Measurements from ENCODE around the gene IL19. TPM values are rescaled to one million over a fixed set of nuclear protein-coding genes. Genes with fewer than 3 reads are reported as not detected.

Gene IL19
- total and polyA plus RNA-seq, 9 of the 15 experiments (the other 6 are each of a cell fraction or from before 2014, with no cell fraction given): not detected

DNA sequence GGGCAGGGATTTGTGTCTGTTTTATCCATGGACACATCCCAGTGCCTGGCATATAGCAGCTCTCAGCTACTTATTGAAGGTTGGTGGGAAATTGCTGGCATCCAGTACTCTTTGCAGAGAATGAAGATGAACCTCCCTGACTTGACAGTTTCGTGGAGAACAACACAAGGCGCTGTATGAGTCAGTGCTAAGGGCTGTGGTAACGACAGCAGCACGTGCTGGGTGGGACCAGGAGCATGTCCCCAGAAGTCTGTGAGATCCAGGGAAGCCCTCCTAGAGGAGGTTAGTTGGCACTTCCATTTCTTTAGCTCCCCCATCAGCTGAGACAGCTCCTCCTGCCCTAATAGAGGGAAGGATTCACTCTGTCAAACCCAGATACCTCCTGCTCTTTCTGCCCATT is 25.9 kb upstream of the IL19 start (continued):
- no peak for TF ChIP-seq NFXL1 (CRISPR knock-in tag; IDR thresholded peaks at IDR 0.05)
- TF ChIP-seq EHMT2 (IDR thresholded peaks at IDR 0.05): no peak
- TF ChIP-seq, protein P1, sequence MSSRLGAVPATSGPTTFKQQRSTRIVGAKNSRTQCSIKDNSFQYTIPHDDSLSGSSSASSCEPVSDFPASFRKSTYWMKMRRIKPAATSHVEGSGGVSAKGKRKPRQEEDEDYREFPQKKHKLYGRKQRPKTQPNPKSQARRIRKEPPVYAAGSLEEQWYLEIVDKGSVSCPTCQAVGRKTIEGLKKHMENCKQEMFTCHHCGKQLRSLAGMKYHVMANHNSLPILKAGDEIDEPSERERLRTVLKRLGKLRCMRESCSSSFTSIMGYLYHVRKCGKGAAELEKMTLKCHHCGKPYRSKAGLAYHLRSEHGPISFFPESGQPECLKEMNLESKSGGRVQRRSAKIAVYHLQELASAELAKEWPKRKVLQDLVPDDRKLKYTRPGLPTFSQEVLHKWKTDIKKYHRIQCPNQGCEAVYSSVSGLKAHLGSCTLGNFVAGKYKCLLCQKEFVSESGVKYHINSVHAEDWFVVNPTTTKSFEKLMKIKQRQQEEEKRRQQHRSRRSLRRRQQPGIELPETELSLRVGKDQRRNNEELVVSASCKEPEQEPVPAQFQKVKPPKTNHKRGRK (tag; IDR thresholded peaks at IDR 0.05): no peak
- 0 out of 2 replicates have a peak, but pooled peaks have one; percentile 39 for TF ChIP-seq E2F5 (CRISPR knock-in tag; IDR thresholded peaks at IDR 0.05)
- TF ChIP-seq MED1 (CRISPR knock-in tag; IDR thresholded peaks at IDR 0.05; ENCODE audit: borderline replicate concordance): no peak
- 0 out of 2 replicates have a peak, but pooled peaks have one; percentile 30 for TF ChIP-seq NFE2 (IDR thresholded peaks at IDR 0.05; ENCODE audit: low read depth)
- TF ChIP-seq, protein P2, sequence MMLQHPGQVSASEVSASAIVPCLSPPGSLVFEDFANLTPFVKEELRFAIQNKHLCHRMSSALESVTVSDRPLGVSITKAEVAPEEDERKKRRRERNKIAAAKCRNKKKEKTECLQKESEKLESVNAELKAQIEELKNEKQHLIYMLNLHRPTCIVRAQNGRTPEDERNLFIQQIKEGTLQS (IDR thresholded peaks at IDR 0.05): peak; percentile 25; the same call in 1 of the 2 replicates
- TF ChIP-seq, protein P2 (CRISPR knock-in tag; conservative IDR thresholded peaks at IDR 0.05): no peak
- TF ChIP-seq LEF1 (IDR thresholded peaks at IDR 0.05): no peak
- TF ChIP-seq, protein P3, sequence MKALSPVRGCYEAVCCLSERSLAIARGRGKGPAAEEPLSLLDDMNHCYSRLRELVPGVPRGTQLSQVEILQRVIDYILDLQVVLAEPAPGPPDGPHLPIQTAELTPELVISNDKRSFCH (CRISPR knock-in tag; IDR thresholded peaks at IDR 0.05): no peak
- TF ChIP-seq, protein P3 (tag; IDR thresholded peaks at IDR 0.05): no peak
- no peak for TF ChIP-seq ZNF655 (CRISPR knock-in tag; IDR thresholded peaks at IDR 0.05)
- TF ChIP-seq USF1 (CRISPR knock-in tag; IDR thresholded peaks at IDR 0.05): peak; percentile 71
- no peak for TF ChIP-seq JUN (IDR thresholded peaks at IDR 0.05; ENCODE audit: borderline replicate concordance, low read depth, low read length)
- no peak for TF ChIP-seq JUN (CRISPR knock-in tag; IDR thresholded peaks at IDR 0.05; ENCODE audit: borderline replicate concordance)
- TF ChIP-seq MAFG (tag; conservative IDR thresholded peaks at IDR 0.05): no peak

Measured in K562 (cell line).